Esophagus squamous epithelium (tissue), 5 donors: Measurements from ENCODE around the gene SYPL1. TPM values are rescaled to one million over a fixed set of nuclear protein-coding genes. Genes with fewer than 3 reads are reported as not detected.
A peak's percentile ranks its signal among the peaks of the same experiment; 100 is the strongest.

Experiments used
- DNase-seq: peaks from one replicate; lab custom pipeline; 2025; lab: John Stamatoyannopoulos, UW
- H3K27ac ChIP-seq, 4 donors: fragments of 200-600 bp; sonication (generic); one replicate each; pipeline ENCODE4 v1.5.1; 2016 to 2019; ENCODE audit warnings: mild to moderate bottlenecking in 1 of 4
- H3K27me3 ChIP-seq, 4 donors: fragments of 200-600 bp; sonication (generic); 1 replicate in 3 of 4; 2 replicates in 1 of 4; pipeline versions ENCODE4 v1.5.1 to v1.6.0; 2017 to 2021; ENCODE audit warnings: antibody characterized with exemption in 1 of 4
- H3K36me3 ChIP-seq, 3 donors: fragments of 200-600 bp; sonication (generic); one replicate each; pipeline ENCODE4 v1.5.1; 2016 to 2019
- H3K4me1 ChIP-seq, 3 donors: fragments of 200-600 bp; sonication (generic); one replicate each; pipeline ENCODE4 v1.5.1; 2017 to 2019
- H3K4me3 ChIP-seq, 4 donors: fragments of 200-600 bp; sonication (generic); 1 replicate in 3 of 4; 2 replicates in 1 of 4; pipeline ENCODE4 v1.5.1; 2016 to 2019; ENCODE audit warnings: mild to moderate bottlenecking in 2 of 4, moderate library complexity in 1 of 4
- H3K9me3 ChIP-seq, 3 donors: fragments of 200-600 bp; sonication (generic); one replicate each; pipeline ENCODE4 v1.5.1; 2016 to 2019
- POLR2A ChIP-seq, 4 donors: fragments of 450-650 bp; IDR thresholded peaks; one replicate each; pipeline ENCODE4 v1.6.1; 2017; ENCODE audit warnings: antibody characterized with exemption in 4 of 4, mild to moderate bottlenecking in 4 of 4, moderate library complexity in 3 of 4
- WGBS, 2 donors: methylation state at CpG; one replicate each; pipeline ENCODE4 v1.1.5; 2018; 5-methylcytosine and 5-hydroxymethylcytosine counted together
- intact Hi-C: fragments of 100-400 bp; cut with DNase I; formaldehyde crosslinking; loops from one replicate; pipeline ENCODE4 v1.15.0; 2022
- total RNA-seq, 4 donors: library from RNA; depleted of rRNA; stranded (reverse); fragments of >200 nt; gene quantifications; one replicate each; pipeline ENCODE4 v1.1.0, GENCODE V29; 2016
- TF ChIP-seq, protein P1 (sequence below), 6 experiments: fragments of 450-650 bp in 4 of 6; fragments of 200-600 bp in 2 of 6; sonication (generic) in 2 of 6; IDR thresholded peaks; one replicate each; pipeline ENCODE4 v1.5.1; 2016 to 2019; ENCODE audit warnings: antibody characterized with exemption in 6 of 6, mild to moderate bottlenecking in 4 of 6, moderate library complexity in 4 of 6
- donor health status: DM: yes; HTN: yes; CAD: no.

The SYPL1 gene
- total RNA-seq, 4 donors from 2014 or later = 105 to 170 (median 148) TPM

DNA sequence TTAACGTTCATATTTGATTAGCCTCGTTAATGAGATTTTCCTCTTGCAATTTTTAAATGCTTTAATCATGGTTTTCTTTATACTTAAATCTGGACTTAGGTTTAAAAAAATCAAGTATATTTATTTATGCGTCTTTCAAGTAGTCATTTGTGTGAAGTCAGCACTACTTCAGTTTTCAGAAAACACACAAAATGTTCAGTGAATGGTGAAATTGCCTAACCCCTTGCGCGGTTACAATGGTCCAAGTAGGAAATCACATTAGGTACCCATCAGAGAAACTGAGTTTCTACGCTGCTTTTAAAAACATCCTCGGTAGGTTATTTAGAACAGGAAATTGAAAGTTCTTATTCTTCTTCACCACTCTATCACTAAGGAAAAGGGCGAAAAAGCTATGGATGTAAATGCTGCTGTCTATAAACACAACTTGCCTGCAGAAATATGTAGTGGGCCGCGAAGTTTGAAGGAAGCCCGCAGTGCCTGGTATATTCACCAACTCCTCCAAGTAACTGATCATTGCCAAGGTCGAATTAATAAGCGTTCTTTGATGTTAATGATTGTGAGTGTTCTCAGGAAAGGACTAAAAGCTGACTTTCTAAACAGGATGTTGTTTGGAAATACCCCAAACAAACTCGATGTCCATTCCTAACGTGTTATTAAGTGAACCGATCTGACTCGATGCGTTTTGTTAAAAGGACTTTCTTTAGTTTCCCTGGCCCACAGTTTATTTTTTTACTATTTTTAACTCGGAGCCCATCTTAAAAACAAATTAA, 1.0 kb downstream of the SYPL1 start:
- Histone ChIP-seq H3K27me3 (no peaks in the 10 kb centered on the region), H3K36me3 (peaks cover 0 to 8% (median 0%) of the 10 kb centered on the region in 3 donors), H3K4me1 (peaks cover 18 to 61% (median 26%) of the 10 kb centered on the region in 3 donors), H3K4me3 (peak overlapping the region; percentile 69 to 79 (median 78)), H3K9me3 (no peaks in the 10 kb centered on the region), H3K27ac (peak overlapping the region; percentile 97 to 99 (median 98))
- no peak for TF ChIP-seq POLR2A (IDR thresholded peaks at IDR 0.05)
- TF ChIP-seq, protein P1, sequence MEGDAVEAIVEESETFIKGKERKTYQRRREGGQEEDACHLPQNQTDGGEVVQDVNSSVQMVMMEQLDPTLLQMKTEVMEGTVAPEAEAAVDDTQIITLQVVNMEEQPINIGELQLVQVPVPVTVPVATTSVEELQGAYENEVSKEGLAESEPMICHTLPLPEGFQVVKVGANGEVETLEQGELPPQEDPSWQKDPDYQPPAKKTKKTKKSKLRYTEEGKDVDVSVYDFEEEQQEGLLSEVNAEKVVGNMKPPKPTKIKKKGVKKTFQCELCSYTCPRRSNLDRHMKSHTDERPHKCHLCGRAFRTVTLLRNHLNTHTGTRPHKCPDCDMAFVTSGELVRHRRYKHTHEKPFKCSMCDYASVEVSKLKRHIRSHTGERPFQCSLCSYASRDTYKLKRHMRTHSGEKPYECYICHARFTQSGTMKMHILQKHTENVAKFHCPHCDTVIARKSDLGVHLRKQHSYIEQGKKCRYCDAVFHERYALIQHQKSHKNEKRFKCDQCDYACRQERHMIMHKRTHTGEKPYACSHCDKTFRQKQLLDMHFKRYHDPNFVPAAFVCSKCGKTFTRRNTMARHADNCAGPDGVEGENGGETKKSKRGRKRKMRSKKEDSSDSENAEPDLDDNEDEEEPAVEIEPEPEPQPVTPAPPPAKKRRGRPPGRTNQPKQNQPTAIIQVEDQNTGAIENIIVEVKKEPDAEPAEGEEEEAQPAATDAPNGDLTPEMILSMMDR (IDR thresholded peaks at IDR 0.05) = no peak
- intact Hi-C loops = loop anchor here (10.0 kb wide), 1 partner anchor 46 kb away; no protein-coding TSS in a partner anchor
- no peak for DNase-seq
- 3 to 4% methylated on average over 19 of the region's 19 CpGs for WGBS, 2 donors

DNA sequence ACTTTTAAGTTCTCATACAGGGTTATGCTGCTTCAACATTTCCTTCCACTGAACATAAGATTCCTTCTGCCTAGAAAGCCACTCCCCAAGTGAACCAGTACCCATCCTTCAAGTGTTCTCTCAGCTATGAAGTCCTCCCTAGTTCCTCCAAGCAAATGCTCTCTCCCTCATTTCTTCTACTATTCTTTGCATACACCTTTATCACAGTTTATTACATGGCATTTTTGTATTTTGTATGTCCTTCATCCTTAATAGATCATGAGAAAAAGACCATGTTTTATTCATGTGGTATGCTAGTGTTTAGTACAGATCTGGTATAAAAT, 1.9 kb downstream of the SYPL1 start:
- Histone ChIP-seq H3K4me3 (peak overlapping the region; percentile 69 to 79 (median 78)), H3K27me3 (no peaks in the 10 kb centered on the region), H3K9me3 (no peaks in the 10 kb centered on the region), H3K36me3 (peaks cover 0 to 16% (median 0%) of the 10 kb centered on the region in 3 donors), H3K27ac (peak overlapping the region; percentile 15 to 99 (median 98)), H3K4me1 (peaks cover 18 to 70% (median 30%) of the 10 kb centered on the region in 3 donors)
- intact Hi-C loops = loop anchor here (10.0 kb wide), 1 partner anchor 45 kb away; no protein-coding TSS in a partner anchor
- DNase-seq = no peak
- no peak for TF ChIP-seq POLR2A (IDR thresholded peaks at IDR 0.05)
- TF ChIP-seq, protein P1 (IDR thresholded peaks at IDR 0.05) = no peak

DNA sequence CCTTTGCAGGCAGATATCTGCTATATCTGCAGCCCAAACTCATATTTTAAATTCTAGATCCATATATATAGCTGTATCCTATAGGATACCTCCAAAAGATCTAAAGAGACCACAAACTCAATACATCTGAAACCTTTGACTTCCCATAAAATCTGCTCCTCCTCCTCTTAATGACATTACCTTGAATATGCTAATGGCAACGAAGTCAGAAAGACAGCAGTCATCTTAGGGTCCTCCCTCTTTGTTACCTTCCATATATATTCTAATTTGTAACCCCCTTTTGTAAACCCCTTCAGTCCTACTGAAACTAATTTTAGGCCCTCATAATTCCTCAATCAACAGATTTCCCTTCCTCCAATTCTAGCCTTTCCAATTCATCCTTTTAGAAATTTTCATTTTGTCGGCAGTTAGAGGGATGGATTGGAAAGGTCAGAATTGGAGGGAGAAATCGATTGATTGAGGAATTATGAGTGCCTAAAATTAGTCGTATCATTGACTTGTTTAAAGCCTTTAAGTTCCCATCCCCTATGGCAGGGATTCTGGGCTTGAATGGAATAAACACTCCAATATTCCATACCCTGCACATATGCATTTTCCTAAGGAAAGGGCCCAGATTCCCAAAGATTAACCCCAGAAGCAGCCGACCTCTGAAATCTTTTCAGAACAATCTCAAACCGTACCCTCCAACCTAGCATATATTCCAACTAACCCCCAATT, 2.4 kb downstream of the SYPL1 start:
- TF ChIP-seq POLR2A (IDR thresholded peaks at IDR 0.05) = no peak
- TF ChIP-seq, protein P1 (IDR thresholded peaks at IDR 0.05) = no peak
- intact Hi-C loops = loop anchor here (10.0 kb wide), 1 partner anchor 45 kb away; no protein-coding TSS in a partner anchor
- no peaks in the 10 kb centered on the region for H3K27me3 ChIP-seq
- H3K27ac ChIP-seq = peak overlapping the region in 3 of 4 donors; percentile 15 to 99 (median 98)
- H3K36me3 ChIP-seq = peaks cover 0 to 17% (median 0%) of the 10 kb centered on the region in 3 donors
- no peak for DNase-seq
- H3K4me1 ChIP-seq = peaks cover 18 to 72% (median 30%) of the 10 kb centered on the region in 3 donors
- 44 to 56% methylated on average over 6 of the region's 6 CpGs for WGBS, 2 donors
- H3K4me3 ChIP-seq = peak overlapping the region in 3 of 4 donors; percentile 69 to 79 (median 78)
- H3K9me3 ChIP-seq = no peaks in the 10 kb centered on the region

GRCh38 chr7:106108991-106109390, 3.1 kb downstream of the SYPL1 start:
- H3K4me3 ChIP-seq = no peak overlapping the region
- peaks cover 18 to 76% (median 34%) of the 10 kb centered on the region in 3 donors for H3K4me1 ChIP-seq
- no peak for TF ChIP-seq POLR2A (IDR thresholded peaks at IDR 0.05)
- TF ChIP-seq, protein P1 (IDR thresholded peaks at IDR 0.05) = no peak
- WGBS, 2 donors = 44 to 48% methylated on average over 1 of the region's 1 CpG
- no peak for DNase-seq
- no peaks in the 10 kb centered on the region for H3K27me3 ChIP-seq
- intact Hi-C loops = no loop called here
- H3K27ac ChIP-seq = peak overlapping the region in 1 of 4 donors; percentile 7
- H3K36me3 ChIP-seq = peaks cover 0 to 17% (median 0%) of the 10 kb centered on the region in 3 donors
- no peaks in the 10 kb centered on the region for H3K9me3 ChIP-seq
